GM12865 (cell line): Measurements from ENCODE around the gene TNNT1.

Experiments used
- DNase-seq: peaks from one replicate; pipeline ENCODE4 v3.0.0; 2010; ENCODE audit warnings: low read depth
- H3K4me3 ChIP-seq: 2 replicates; pipeline ENCODE4 v1.5.1; 2011; ENCODE audit warnings: mild to moderate bottlenecking, low read depth, low read length, control low read depth
- TF ChIP-seq, protein P1 (sequence below): IDR thresholded peaks from 2 replicates; pipeline ENCODE4 v1.5.1; 2011; ENCODE audit warnings: low read length, control low read depth, low read depth, inconsistent platforms; ENCODE audit not compliant: insufficient read depth; ENCODE audit errors: missing control alignments

TNNT1 gene

DNA sequence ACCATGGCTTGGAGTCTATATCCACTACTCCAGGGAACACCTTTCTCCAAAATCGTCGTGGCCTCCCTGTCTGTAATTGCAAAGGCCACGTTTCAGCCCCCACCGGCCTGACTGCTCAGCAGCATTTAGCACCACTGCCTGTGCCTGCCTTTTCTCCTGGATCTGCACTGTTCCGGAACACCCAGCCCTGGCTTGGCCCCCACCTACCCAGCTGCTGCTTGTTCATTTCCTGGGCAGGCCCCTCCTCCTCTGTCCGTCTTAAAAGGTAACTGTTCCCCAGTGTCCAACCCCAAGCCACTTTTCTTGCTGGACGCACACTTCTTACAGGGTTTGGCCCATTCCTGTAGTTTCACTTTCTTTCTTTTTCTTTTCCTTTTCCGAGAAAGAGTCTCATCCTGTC, 39.6 kb upstream of the TNNT1 start:
- TF ChIP-seq, protein P1, sequence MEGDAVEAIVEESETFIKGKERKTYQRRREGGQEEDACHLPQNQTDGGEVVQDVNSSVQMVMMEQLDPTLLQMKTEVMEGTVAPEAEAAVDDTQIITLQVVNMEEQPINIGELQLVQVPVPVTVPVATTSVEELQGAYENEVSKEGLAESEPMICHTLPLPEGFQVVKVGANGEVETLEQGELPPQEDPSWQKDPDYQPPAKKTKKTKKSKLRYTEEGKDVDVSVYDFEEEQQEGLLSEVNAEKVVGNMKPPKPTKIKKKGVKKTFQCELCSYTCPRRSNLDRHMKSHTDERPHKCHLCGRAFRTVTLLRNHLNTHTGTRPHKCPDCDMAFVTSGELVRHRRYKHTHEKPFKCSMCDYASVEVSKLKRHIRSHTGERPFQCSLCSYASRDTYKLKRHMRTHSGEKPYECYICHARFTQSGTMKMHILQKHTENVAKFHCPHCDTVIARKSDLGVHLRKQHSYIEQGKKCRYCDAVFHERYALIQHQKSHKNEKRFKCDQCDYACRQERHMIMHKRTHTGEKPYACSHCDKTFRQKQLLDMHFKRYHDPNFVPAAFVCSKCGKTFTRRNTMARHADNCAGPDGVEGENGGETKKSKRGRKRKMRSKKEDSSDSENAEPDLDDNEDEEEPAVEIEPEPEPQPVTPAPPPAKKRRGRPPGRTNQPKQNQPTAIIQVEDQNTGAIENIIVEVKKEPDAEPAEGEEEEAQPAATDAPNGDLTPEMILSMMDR = no peak
- H3K4me3 ChIP-seq = no peak overlapping the region
- DNase-seq = no peak

DNA sequence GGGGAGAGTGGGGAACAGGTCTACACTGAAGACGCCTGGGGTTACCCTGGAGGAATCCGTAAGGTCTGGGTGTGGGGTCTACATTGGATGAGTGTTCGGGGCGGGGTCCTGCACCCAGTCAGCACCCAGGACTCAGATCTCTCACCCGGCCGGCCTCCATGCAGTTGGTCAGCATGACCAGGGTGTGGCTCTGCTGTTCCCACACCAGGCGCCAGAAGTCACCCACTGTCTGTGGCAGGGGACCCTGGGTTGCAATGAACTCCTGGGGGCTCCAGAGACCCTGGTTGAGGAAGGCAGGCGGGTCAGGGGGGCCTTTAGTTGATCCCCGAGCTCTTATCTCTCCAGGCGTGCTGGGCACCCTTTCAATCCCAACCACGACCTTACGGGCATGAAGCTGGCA, 37.1 kb upstream of the TNNT1 start:
- no peak overlapping the region for H3K4me3 ChIP-seq
- TF ChIP-seq, protein P1 = no peak
- DNase-seq = no peak

DNA sequence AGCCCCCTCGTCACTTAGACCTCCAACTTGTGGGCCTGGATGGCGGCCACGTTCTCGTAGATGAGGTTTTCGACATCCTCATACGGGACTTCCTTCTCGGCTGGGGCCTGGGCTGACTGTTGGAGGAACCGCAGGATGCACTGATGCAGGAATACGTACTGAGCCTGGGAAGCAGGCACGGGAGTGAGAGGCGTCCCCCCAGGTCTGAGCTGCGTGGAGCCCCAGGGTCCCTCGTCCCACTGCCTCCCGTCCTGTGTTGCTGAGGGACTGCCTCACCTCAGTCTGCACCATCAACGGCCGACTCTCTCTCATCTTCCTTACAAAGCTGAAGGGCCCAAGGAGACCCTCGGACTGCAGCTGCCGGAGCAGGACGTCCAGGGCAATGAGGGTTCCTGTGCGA, 32.7 kb upstream of the TNNT1 start:
- DNase-seq = no peak
- TF ChIP-seq, protein P1 = no peak

DNA sequence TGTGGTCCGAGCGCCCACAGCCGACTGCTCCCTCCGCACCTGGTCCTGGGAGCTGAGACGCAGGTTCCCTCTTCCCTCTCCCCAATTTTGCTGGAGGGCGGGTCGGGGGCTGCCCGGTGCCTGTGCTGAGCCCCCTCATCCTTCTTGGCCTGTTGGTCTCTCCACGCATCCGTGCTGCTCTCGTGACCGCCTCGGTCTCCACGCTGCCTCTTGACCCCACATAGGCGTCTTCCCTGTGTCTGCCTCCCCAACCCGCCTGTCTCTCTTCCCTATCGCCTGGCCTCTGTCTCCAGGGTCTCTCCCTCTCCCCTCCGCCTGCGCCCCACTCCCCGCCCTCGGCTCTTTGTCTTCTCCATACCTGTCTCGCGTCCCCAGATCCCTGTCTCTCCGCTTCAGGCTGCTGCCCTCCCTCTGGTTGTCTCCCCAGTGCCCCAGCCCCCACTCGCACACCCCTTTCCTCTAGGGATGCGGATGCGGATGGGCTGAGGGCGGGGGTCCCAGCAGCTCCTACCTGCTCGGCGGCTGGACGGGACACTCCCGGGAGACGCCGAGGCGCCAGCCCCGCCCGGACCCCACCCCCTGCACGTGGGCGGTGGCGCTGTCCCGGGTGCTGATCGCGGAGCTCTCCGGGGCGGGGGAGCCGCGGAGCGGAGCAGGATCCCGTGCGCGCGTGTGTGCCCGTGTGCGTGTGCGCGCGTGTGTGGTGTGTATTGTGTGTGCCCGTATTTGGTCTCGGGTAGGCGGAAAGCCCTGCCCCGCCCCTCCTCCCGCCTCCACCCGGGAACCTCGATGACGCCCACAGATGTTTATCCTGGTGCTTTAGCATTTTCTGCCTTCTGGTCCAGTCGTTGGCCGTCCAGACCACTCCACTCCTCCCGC, 30.8 kb upstream of the TNNT1 start, which contains the start of gene SYT5:
Gene SYT5, minus strand, starts transcription at position 684 of the 879 bp plus-strand sequence. CDS start 1,248 bp downstream, outside the sequence.
- peak; percentile 35 for DNase-seq
- peak within 1 kb of the TSS; percentile 13 for H3K4me3 ChIP-seq
- TF ChIP-seq, protein P1 = no peak

More for the DNA sequence above, 32.7 kb upstream of the TNNT1 start:
- no peak overlapping the region for H3K4me3 ChIP-seq

DNA sequence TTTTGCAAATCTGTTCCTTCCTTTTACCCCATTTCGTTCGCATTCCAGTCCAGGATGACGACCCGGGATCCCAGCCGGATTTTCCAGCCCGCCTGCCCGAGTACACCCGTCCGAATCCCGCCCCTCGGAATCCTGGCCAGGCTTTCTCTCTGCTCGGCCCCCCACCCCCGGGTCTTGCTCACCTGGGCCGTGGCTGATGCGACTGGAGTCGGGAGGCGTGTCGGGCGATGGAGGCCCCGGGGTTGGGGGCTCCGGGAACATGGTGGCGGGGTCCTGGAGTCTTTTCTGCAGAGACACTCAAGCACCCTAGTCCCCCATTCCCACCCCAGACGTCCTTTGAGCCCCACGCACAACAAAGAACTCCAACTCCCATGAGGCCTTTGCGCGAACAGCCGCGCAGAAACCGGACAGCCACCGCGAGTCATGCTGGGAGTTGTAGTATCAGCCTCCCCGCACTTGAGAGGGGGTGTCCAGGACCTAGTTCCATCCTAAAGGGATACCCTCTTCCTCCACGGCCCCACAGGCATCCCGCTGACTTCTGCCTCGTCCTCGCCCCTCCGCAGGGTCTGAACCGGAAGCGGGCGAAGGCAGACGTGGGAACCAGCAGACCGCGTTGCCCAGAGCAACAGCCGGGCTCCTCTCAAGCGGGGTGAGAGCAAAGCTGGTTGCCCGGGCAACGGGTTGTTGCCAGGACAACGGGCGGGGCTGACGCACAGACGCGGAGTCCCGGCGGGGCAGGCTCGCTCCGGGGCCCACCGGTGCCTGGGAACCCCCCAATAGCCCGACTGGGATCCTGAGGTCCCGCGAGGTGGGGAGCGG, 30.0 kb upstream of the TNNT1 start:
- H3K4me3 ChIP-seq = peak overlapping the region; percentile 13
- TF ChIP-seq, protein P1 = no peak
- peak; percentile 93 for DNase-seq

DNA sequence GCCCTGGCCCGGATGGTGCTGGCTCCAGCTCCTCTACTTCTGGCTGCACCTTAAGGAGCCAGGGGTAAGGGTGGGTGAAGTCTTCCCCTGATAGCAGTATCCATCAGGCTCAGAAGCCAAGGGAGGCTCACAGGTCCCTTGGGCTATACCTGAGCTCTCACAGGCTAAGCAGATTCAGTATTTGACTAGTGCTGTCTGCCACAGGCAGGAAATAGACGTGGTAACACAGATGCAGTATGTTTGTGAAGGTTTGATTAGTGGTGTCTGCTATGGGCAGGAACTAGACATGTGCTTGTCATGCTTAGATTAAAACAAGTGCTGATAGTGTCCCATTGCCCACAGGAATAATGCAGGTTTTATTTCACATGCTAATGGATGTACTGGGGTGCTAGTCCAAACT, 27.1 kb upstream of the TNNT1 start:
- H3K4me3 ChIP-seq = no peak overlapping the region

More for the DNA sequence above, 27.1 kb upstream of the TNNT1 start:
- DNase-seq = peak; percentile 38
- TF ChIP-seq, protein P1 = no peak
